ENCODE measurements around the gene VWCE. TPM values are rescaled to one million over a fixed set of nuclear protein-coding genes. Genes with fewer than 3 reads are reported as not detected.
"Not testable (repeated sequence)": the region's sequence is repeated elsewhere in the genome, so short reads cannot be mapped to it uniquely, and the experiment has no call there.

VWCE gene
- polyA plus RNA-seq, 1 donor from 2014 or later = 0.84 TPM

GRCh38 chr11:61259363-61259762 lies 35.8 kb downstream of the VWCE start:
- Mint-ChIP-seq H3K9me3 (no peaks in the 10 kb centered on the region), H3K36me3 (no peaks in the 10 kb centered on the region), H3K27ac (no peak overlapping the region), H3K4me3 (no peak overlapping the region), H3K27me3 (no peaks in the 10 kb centered on the region), H3K4me1 (no peaks in the 10 kb centered on the region)

- H3K27me3 Mint-ChIP-seq = no peaks in the 10 kb centered on the region
- H3K9me3 Mint-ChIP-seq = no peaks in the 10 kb centered on the region
- H3K4me3 Mint-ChIP-seq = no peak overlapping the region
- no peaks in the 10 kb centered on the region for H3K36me3 Mint-ChIP-seq
- H3K4me1 Mint-ChIP-seq = no peaks in the 10 kb centered on the region
- no peak overlapping the region for H3K27ac Mint-ChIP-seq
Measured at GRCh38 chr11:61258546-61258945, 36.6 kb downstream of the VWCE start.

GRCh38 chr11:61256710-61257482 lies 38.2 kb downstream of the VWCE start:
- Mint-ChIP-seq H3K9me3 (no peaks in the 10 kb centered on the region), H3K27me3 (no peaks in the 10 kb centered on the region), H3K36me3 (no peaks in the 10 kb centered on the region), H3K27ac (no peak overlapping the region), H3K4me1 (no peaks in the 10 kb centered on the region), H3K4me3 (no peak overlapping the region)

- Mint-ChIP-seq H3K27me3 (peaks cover 3% of the 10 kb centered on the region), H3K27ac (peak overlapping the region in 1 of 3 donors; percentile 69), H3K36me3 (no peaks in the 10 kb centered on the region), H3K4me3 (no peak overlapping the region), H3K4me1 (no peaks in the 10 kb centered on the region), H3K9me3 (no peaks in the 10 kb centered on the region)
Measured at GRCh38 chr11:61254403-61255025, 40.6 kb downstream of the VWCE start.

DNA sequence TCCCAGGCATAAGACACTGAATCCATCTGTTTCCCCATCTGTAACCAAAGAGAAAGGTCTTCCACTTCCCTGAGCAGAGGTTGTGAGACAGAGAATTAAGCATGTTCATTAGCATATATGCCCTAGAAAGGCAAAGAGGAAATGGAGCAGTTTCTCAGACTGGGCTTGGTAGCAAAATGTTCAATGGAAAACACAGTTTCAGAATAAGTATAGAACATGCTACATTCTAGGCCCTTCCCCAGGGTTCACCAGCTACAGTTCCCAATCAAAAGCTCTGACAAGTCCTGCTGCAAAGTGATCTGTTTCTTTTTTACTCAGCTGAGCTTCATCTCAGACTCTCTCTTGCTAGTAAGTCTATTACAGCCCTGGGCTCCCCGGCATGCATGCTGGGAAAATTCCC lies 42.8 kb downstream of the VWCE start:
- H3K9me3 Mint-ChIP-seq, H3K4me3 Mint-ChIP-seq, H3K27ac Mint-ChIP-seq, H3K27me3 Mint-ChIP-seq, H3K36me3 Mint-ChIP-seq, H3K4me1 Mint-ChIP-seq: not testable (repeated sequence)

GRCh38 chr11:61250796-61251765 lies 44.0 kb downstream of the VWCE start:
- not testable (repeated sequence) for H3K27ac Mint-ChIP-seq, H3K27me3 Mint-ChIP-seq, H3K4me3 Mint-ChIP-seq, H3K9me3 Mint-ChIP-seq, H3K36me3 Mint-ChIP-seq, H3K4me1 Mint-ChIP-seq

- H3K36me3 Mint-ChIP-seq, H3K4me3 Mint-ChIP-seq, H3K9me3 Mint-ChIP-seq, H3K4me1 Mint-ChIP-seq, H3K27ac Mint-ChIP-seq, H3K27me3 Mint-ChIP-seq: not testable (repeated sequence)
Measured at GRCh38 chr11:61249201-61249600, 45.9 kb downstream of the VWCE start.

DNA sequence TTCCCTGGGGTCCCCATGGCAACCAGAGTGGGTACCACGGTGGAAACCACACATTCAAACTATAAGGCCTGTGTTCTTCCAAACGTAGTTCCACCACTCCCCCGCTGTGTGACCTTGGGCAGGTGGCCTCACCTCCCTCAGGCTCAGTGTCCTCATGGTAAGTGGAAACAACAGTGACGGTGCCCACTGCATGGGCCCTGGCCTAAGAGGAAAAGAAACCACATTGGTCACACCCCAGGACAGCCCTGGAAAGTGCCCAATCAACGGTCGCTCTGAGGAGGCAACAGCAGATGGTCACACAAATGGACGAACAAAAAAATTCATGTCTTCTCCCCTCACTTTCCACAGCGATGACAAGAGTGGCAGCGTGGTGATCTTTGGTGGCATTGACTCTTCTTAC lies 47.0 kb downstream of the VWCE start:
- not testable (repeated sequence) for H3K4me3 Mint-ChIP-seq, H3K27ac Mint-ChIP-seq, H3K27me3 Mint-ChIP-seq, H3K9me3 Mint-ChIP-seq, H3K36me3 Mint-ChIP-seq, H3K4me1 Mint-ChIP-seq

DNA sequence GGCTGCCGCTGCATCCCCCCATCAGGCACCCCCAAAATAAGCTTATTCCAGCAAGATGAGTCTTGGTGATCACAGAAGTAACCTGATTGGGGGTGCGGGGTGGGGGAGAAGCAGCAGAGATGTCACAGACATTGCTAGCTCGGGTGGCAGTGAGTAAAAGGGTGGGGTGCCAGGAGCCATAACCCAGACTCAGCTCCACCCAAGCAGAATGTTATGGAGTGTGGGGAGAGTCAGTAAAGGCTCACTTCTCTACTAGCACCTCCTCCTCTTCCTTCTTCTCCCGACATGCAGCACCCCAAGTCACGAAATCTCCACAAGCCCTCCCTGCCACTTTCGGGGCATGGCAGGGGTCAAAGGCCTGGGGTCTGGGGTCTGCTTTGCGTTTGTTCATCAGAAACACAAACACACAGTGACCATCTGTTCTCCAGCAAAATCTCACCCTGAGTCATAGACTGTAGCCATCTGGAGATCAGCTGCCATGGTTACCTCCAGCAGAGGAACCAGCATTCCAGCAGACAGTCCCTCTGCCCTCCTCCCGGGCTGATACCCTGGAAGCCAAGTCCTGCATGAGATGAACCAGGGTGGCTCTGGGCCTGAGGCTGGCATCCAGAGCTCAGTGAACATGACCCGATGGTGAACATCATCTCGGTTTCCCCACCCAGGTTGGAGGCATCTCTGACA lies 49.7 kb downstream of the VWCE start:
- H3K27ac Mint-ChIP-seq, H3K4me1 Mint-ChIP-seq, H3K27me3 Mint-ChIP-seq, H3K4me3 Mint-ChIP-seq, H3K9me3 Mint-ChIP-seq, H3K36me3 Mint-ChIP-seq: not testable (repeated sequence)

- H3K36me3 Mint-ChIP-seq, H3K4me1 Mint-ChIP-seq, H3K27me3 Mint-ChIP-seq, H3K4me3 Mint-ChIP-seq, H3K27ac Mint-ChIP-seq, H3K9me3 Mint-ChIP-seq: not testable (repeated sequence)
Measured at GRCh38 chr11:61241526-61241925, 53.6 kb downstream of the VWCE start.

- not testable (repeated sequence) for H3K4me3 Mint-ChIP-seq, H3K27me3 Mint-ChIP-seq, H3K27ac Mint-ChIP-seq, H3K4me1 Mint-ChIP-seq, H3K9me3 Mint-ChIP-seq, H3K36me3 Mint-ChIP-seq
Measured at GRCh38 chr11:61240875-61241274, 54.2 kb downstream of the VWCE start, which contains the start of gene PGA5. Gene PGA5, plus strand, starts transcription at chr11:61241175. Its CDS starts 52 bp downstream, at chr11:61241227.

DNA sequence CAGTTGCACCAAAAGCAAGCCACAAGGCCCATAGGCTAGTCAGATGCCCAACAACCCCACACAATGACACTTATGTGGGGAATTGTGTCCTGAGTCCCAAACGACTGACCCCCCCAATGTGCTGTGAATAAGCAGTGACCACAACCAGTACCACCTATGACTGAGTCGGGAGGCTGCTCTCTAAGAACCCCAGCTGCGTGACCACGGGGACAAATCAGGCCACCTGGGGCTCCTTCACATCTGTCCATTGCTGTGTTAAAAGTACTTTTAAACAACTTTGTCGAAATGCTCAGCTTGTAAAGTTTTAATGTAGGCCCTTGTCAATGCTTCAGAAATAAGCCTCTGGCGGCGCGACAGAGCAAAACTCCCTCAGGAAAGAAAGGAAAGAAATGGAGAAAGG lies 54.8 kb downstream of the VWCE start:
- not testable (repeated sequence) for H3K27me3 Mint-ChIP-seq, H3K36me3 Mint-ChIP-seq, H3K4me3 Mint-ChIP-seq, H3K27ac Mint-ChIP-seq, H3K9me3 Mint-ChIP-seq, H3K4me1 Mint-ChIP-seq

GRCh38 chr11:61237130-61237529 lies 58.0 kb downstream of the VWCE start:
- not testable (repeated sequence) for H3K4me1 Mint-ChIP-seq, H3K4me3 Mint-ChIP-seq, H3K36me3 Mint-ChIP-seq, H3K9me3 Mint-ChIP-seq, H3K27me3 Mint-ChIP-seq, H3K27ac Mint-ChIP-seq

DNA sequence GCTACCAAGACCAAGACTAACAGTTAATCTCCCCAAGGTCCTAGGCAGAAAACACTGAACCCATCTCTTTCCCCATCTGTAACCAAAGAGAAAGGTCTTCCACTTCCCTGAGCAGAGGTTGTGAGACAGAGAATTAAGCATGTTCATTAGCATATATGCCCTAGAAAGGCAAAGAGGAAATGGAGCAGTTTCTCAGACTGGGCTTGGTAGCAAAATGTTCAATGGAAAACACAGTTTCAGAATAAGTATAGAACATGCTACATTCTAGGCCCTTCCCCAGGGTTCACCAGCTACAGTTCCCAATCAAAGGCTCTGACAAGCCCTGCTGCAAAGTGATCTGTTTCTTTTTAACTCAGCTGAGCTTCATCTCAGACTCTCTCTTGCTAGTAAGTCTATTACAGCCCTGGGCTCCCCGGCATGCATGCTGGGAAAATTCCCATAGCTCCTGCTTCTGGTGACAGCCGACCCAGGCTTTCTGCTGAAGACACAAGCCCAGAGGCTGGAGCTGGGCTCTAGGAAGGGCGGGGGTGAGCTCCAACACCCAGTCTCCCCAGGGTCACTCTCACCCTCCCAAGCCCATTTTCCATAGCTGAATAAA lies 62.5 kb downstream of the VWCE start:
- not testable (repeated sequence) for H3K27me3 Mint-ChIP-seq, H3K27ac Mint-ChIP-seq, H3K4me1 Mint-ChIP-seq, H3K4me3 Mint-ChIP-seq, H3K36me3 Mint-ChIP-seq, H3K9me3 Mint-ChIP-seq

- not testable (repeated sequence) for H3K27me3 Mint-ChIP-seq, H3K4me1 Mint-ChIP-seq, H3K4me3 Mint-ChIP-seq, H3K9me3 Mint-ChIP-seq, H3K27ac Mint-ChIP-seq, H3K36me3 Mint-ChIP-seq
Measured at GRCh38 chr11:61231585-61231984, 63.5 kb downstream of the VWCE start.

Measured in IgD-negative memory B cell (primary cell).